HG03025 (cell line): Measurements from ENCODE around the gene RORB.

Experiments
- ATAC-seq: cut with Tn5 transposase; IDR thresholded peaks from one replicate; pipeline ENCODE4 v1.9.1; 2021; ENCODE audit warnings: mild to moderate bottlenecking, moderate library complexity; ENCODE audit not compliant: unreplicated experiment, low FRiP score

RORB gene

GRCh38 chr9:74577956-74578355 is 80.8 kb downstream of the RORB start:
- ATAC-seq: no peak

GRCh38 chr9:74589576-74589975 is 92.4 kb downstream of the RORB start:
- ATAC-seq: no peak

DNA sequence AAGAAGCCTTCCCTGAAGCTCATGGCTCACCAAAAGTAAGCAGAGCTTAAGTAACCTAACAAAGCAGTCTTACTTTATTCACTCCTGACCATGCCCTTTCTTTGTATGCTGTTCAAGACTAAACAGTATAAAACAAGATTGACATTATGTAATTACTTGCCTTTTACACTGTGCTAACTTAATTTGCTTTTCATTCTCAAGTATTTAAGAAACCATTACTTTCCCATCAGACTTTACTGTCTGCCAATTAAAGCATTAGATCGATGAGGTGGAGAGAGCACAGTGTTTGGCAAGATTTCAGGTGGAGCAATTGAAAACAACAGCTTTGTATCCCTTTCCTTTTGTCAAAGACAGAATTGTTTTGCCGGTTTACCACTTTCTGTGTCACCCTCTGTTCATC is 98.2 kb downstream of the RORB start:
- ATAC-seq: no peak

DNA sequence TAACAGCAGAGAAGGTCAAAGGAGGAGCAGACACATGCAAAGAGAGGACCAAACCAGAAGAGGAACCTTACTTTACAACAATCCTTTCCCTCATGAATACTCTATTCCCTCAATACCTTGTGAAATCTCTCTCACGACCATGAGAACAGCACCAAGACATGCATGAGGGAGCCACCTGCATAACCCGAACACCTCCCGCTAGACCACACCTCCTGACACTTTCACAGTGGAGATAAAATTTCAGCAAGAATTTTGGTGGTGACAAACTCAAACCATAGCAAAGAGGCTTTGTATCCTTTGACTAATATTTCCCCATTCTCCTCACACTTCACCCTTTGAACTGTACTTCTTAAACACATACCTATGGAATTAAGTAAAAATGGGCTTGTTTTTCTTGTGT is 101.7 kb downstream of the RORB start:
- ATAC-seq: no peak

DNA sequence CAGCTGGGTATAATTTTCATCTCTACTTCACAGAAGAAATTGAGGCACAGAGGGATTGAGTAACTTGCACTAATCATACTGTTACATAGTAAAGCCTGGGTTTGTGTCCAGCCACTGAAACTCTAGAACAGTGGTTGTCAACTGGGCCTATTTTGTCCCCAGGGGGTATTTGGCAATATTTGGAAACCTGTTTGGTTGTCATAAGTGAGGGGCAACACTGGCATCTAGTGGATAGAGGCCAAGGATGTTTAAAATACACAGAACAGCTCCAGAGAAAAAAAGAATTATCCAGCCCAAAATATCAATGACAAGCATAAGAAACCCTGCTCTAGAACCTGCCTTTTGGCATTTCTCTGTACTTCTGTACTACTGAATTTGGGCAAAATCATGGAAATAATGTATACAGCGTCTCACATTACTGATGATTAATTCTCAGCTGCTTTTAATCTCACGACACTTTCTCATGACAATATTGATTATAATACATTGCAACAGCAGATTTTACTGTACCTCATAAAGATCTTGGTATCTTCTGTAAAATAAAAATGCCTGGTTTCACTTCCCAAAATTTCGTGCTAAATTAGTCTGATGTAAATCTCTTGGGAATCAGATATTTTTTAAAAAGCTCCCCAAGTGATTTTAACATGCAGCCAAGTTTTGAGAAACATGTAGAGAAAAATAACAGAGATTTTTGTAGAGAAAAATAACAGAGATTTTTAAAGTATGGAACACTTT is 112.7 kb downstream of the RORB start:
- ATAC-seq: no peak

DNA sequence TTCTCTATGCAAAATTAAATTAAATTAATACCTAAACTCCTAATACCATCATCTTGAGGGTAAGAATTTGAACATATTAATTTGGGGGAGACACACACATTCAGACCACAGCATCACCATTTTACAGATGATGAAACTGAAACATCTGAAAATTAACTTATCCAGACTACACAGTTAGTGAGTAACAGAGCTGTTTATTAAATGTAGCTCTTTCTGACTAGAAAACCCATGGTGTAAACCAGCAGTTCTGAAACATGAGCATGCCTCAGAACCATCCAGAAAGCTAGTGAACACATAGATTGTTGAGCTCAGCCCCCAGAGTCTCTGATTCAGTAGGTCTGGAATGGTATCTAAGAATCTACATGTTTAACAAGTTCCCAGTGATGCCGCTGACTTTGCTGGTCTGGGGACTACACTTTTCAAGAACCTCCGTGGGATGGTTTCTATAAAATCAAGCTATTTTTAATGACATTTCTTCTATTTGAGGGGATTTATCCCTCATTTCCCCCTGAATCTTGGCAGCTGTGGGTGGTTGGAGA is 113.5 kb downstream of the RORB start:
- ATAC-seq: no peak

DNA sequence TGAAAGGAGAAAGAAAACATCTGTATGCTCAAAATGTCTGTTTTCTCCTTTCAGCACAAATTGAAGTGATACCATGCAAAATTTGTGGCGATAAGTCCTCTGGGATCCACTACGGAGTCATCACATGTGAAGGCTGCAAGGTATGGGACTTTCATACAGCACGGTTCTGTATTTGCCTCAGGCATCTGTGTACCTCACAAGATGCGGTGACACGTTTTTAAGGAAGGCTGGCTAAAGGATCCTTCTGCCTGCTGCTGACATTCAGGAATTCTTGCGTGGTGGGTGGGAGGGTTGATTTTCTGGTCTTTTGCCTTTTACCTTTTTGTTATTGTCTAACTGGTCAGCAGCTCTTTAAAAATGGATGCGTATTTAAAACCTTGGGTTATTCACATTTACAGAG is 133.1 kb downstream of the RORB start:
- no peak for ATAC-seq

DNA sequence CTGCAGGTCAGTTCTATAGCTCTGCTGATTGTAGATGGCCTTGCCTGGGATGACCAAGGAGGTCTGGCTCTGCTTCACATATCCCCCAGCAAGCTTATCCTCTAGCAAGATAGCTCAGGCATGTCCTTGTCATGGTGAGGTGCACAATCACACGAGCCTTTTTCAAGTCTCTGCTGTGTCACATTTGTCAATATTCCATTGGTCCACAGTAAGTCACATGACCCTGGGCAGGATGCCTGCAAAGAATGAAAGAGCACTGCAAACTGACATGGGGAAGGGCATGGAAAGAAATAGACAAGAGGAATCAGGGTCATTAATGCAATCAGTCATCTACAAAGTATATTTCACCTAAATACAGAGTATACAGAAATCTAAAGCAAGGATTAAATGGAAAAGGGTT is 142.0 kb downstream of the RORB start:
- no peak for ATAC-seq

DNA sequence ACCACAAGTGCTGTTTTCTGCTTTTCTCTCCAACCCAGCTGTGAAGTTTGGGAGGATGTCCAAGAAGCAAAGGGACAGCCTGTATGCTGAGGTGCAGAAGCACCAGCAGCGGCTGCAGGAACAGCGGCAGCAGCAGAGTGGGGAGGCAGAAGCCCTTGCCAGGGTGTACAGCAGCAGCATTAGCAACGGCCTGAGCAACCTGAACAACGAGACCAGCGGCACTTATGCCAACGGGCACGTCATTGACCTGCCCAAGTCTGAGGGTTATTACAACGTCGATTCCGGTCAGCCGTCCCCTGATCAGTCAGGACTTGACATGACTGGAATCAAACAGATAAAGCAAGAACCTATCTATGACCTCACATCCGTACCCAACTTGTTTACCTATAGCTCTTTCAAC is 145.2 kb downstream of the RORB start:
- no peak for ATAC-seq

GRCh38 chr9:74643303-74643923 is 146.3 kb downstream of the RORB start:
- no peak for ATAC-seq

GRCh38 chr9:74644023-74644422 is 146.9 kb downstream of the RORB start:
- no peak for ATAC-seq

- no peak for ATAC-seq
Measured at GRCh38 chr9:74645007-74645639, 148.0 kb downstream of the RORB start.

DNA sequence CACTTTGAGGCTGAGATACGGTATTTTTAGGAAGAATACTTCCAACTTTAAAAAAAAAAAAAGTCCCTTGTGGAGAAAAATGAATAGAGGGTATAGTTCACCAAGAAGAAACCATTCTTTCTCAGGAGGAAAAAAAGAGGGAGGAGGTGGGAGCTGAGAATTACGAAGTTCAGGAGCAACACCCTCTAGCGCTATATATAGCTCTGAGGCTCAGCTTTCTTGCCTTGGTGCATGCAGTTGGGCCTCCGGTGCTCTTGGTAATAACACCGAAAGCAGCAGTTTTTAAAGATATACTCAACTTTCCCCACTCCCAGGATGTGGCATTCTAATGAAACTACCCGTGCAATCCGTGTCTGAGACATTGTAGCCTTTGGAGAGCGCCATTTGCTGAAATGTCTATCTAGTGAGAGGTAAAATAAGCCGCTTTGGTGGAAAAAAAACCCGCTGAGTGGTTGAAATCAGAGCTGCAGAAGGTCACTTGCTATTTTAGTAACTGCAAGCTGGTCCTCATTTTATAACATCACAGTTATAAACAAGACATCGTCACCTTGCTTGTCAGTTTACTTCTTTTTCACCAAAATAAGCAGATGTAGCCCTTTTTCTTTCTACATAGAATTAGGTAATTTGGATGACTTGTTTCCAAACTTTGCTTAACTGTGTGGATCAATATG is 156.4 kb downstream of the RORB start:
- no peak for ATAC-seq

DNA sequence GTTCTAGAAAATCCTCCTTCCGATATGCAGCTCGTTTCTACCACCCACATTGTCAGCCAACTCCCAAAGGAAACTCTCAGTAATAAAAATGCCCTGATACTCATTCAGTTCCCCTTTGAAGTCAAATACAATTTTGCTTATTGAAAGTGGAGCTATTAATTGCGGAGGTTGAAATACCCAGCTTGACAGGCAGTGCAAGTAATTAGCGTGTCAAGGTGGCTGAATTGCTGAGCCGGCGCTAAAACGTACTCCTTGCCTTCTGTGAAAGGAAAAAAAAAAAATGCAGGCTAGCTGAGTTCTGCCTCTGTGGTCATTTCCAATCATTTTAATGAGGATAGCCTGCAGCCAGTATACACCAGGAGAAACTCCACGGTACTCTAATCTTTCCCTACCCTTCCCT is 165.5 kb downstream of the RORB start:
- no peak for ATAC-seq

DNA sequence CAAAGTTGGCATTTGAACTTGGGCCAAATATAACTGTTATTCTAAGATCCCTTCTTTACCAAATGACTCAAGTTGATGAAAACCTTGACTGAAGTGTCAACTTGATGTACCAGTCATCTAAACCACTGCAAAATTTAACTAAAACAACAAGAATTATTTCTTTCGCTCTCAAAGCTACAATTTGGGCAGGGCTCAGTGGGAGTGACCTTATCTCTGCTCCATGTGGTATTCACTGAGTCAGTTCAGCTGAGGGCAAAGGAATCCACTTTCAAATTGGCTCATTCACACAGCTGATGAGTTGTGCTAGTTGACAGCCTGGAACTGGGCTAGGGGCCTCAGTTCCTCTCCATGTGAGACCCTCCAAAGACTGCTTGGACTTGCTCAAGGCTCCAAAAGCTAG is 166.3 kb downstream of the RORB start:
- no peak for ATAC-seq

DNA sequence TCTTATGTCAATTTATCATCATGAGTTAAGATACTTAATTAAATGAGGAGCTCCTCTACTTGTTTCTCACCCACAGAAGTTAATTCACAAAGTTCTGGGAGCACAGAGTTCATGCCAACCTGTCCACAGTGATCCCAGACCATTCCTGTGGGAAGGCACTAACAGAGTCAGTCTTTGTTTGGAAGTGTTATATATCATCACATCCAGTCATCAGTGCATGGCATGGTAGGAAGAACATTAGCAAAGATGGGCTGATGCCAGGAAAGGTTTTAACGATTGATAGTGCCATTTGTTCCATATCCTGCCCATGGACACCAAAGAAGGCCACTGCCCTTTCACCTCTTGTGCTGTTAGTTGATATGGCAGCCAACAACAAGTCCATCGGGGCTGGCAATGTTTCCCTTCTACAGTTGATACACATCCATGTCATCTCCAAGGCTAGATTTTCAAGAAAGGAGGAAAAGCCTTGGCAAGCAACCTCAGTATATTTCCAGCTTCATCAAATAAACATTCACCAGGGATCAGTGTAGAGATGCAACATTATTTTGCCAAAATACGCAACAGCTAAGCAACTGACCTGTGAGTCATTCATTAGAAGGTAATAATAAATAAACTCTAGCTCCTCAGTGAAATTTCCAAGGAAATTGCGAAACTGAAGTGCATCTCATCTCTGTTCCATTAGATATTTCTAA is 169.6 kb downstream of the RORB start:
- ATAC-seq: no peak

DNA sequence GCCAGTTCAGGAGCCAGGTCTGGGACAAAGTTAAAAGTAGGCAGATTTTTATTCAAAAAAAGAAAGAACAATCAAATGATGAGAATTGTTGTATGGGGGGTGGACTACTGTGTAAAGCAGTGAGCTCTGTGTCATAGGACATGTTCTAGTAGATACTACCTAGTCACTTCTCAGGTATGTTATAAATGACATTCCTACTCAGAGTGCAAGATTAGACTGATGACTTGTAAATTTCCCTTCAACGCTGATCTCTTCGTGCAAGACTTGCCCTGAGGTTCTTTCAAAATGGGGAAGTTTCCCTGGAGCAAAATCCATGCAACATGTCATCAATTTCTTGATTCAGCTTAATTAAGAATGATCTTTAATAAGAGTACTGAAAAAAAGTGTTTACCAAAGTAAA is 175.1 kb downstream of the RORB start:
- no peak for ATAC-seq

- ATAC-seq: no peak
Measured at GRCh38 chr9:74674077-74674476, 176.9 kb downstream of the RORB start.

- ATAC-seq: no peak
Measured at GRCh38 chr9:74681906-74682305, 184.8 kb downstream of the RORB start.

DNA sequence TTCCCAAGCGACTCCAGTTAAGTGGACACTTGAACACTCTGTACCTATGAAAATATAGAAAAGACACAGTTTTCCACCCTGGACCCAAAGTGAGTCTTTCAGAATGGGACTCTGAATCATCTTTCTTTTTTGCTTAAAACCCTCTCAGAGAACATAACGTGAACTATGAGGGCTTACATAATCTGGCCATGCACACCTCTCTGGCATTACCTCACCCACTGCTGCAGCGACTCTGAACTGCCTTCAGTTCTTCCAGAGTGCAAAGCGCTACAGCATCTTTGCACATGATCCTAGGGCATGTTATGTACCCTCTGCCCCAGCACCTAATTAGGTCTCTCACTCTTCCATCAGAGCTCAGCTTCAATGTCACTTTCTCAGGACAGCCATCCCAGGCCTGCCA is 186.2 kb downstream of the RORB start:
- ATAC-seq: no peak

DNA sequence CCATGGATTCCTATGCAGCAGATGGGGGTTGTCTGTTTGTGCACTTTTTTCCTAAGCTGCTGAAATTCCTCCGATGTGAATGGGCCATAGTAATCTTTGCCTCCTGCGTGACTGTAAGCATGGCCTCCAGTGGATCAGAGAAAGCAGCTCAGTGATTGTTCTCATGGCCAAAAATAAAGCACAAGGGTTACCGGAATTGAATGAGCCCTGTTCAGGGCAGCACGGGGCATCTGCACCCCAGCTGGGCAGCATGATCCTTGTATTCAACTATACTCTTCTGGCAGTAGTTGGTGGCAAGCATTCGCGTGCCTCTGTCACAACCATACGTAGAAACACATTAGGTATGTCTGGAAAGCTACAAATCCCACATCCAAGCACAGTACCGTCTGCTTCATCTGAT is 193.9 kb downstream of the RORB start:
- ATAC-seq: no peak
